Measurements from ENCODE around the gene SEMA3D. TPM values are rescaled to one million over a fixed set of nuclear protein-coding genes. Genes with fewer than 3 reads are reported as not detected.

SEMA3D gene
- total and polyA plus RNA-seq, 2 donors (not counting 3 experiments of a cell fraction or from before 2014, with no cell fraction given), result 9.9 to 10.3 TPM

GRCh38 chr7:85196696-85197095, 9.8 kb upstream of the SEMA3D start:
- dilution Hi-C loops (cut with MboI; ENCODE audit: extremely low pct_ligation_motif_present, low sequenced_read_pairs), result no loop called here
- POLR2A ChIA-PET, result no interaction called here
- Histone ChIP-seq H3K27me3 (ENCODE audit: control insufficient read depth in 2 of 2, insufficient read depth in 2 of 2, low read length in 2 of 2) (no peaks in the 10 kb centered on the region), H3K9me3 (replicated peaks; ENCODE audit: control insufficient read depth, insufficient read depth, low read length) (no peaks in the 10 kb centered on the region), H3K36me3 (ENCODE audit: control insufficient read depth in 2 of 2, extremely low read depth in 1 of 2, insufficient read depth in 2 of 2, low read length in 2 of 2) (no peaks in the 10 kb centered on the region), H4K20me1 (replicated peaks; ENCODE audit: control insufficient read depth, extremely low read depth, insufficient read depth, low read length) (no peaks in the 10 kb centered on the region), H3K79me2 (ENCODE audit: control insufficient read depth, insufficient read depth, low read length) (no peaks in the 10 kb centered on the region), H3K9ac (replicated peaks; ENCODE audit: extremely low read depth, insufficient read depth, low read length) (no peak overlapping the region), H3K4me3 (replicated peaks in 1 of 3; ENCODE audit: insufficient read depth in 1 of 3, low read depth in 1 of 3, low read length in 3 of 3) (no peak overlapping the region), H3K27ac (ENCODE audit: insufficient read depth, low read depth, low read length) (no peak overlapping the region), H3K9me1 (replicated peaks; ENCODE audit: control insufficient read depth, extremely low read depth, insufficient read depth, low read length) (no peaks in the 10 kb centered on the region), H3K4me2 (ENCODE audit: insufficient read depth, low read length) (no peak overlapping the region), H3K4me1 (ENCODE audit: control insufficient read depth, extremely low read depth, insufficient read depth, low read length) (no peaks in the 10 kb centered on the region), H2AFZ (ENCODE audit: low read depth, low read length) (no peak overlapping the region)
- no TSS peak for BruUV-seq (replicated peaks)
- TF ChIP-seq MAX (IDR thresholded peaks at IDR 0.05; ENCODE audit: insufficient read depth, insufficient read length) (no peak), POLR2AphosphoS5 (IDR thresholded peaks at IDR 0.05; ENCODE audit: insufficient read depth, low read depth, low read length) (no peak), JUN (IDR thresholded peaks at IDR 0.05; ENCODE audit: borderline replicate concordance, insufficient read depth, insufficient read length, low read depth) (no peak), EZH2 (IDR thresholded peaks at IDR 0.05; ENCODE audit: borderline replicate concordance, low read depth, low read length, severe bottlenecking) (no peak), POLR2A (IDR thresholded peaks at IDR 0.05; ENCODE audit: low read depth, low read length) (no peak), MYC (IDR thresholded peaks at IDR 0.05; ENCODE audit: low read depth, low read length) (no peak), GATA2 (IDR thresholded peaks at IDR 0.05; ENCODE audit: insufficient read depth, insufficient read length, low read depth, low read length) (no peak), FOS (IDR thresholded peaks at IDR 0.05; ENCODE audit: borderline replicate concordance, insufficient read depth, low read length) (no peak)
- TF ChIP-seq, protein P1, sequence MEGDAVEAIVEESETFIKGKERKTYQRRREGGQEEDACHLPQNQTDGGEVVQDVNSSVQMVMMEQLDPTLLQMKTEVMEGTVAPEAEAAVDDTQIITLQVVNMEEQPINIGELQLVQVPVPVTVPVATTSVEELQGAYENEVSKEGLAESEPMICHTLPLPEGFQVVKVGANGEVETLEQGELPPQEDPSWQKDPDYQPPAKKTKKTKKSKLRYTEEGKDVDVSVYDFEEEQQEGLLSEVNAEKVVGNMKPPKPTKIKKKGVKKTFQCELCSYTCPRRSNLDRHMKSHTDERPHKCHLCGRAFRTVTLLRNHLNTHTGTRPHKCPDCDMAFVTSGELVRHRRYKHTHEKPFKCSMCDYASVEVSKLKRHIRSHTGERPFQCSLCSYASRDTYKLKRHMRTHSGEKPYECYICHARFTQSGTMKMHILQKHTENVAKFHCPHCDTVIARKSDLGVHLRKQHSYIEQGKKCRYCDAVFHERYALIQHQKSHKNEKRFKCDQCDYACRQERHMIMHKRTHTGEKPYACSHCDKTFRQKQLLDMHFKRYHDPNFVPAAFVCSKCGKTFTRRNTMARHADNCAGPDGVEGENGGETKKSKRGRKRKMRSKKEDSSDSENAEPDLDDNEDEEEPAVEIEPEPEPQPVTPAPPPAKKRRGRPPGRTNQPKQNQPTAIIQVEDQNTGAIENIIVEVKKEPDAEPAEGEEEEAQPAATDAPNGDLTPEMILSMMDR (IDR thresholded peaks at IDR 0.05; ENCODE audit: extremely low read depth in 1 of 2, insufficient read depth in 1 of 2, low read depth in 1 of 2, low read length in 2 of 2), result no peak
- DNase-seq (ENCODE audit: low read depth, low spot score) (no peak), FAIRE-seq (no peak)
- intact Hi-C loops (cut with micrococcal nuclease), result no loop called here
- CTCF ChIA-PET, result interaction anchor here (0.8 to 9.4 kb wide), 3 partner anchors 154 to 633 kb away, joined by 3 to 154 read pairs (median 4); no protein-coding TSS in a partner anchor

All from endothelial cell of umbilical vein (primary cell).